Left kidney (tissue), 8 donors: ENCODE measurements around the gene ZC3H18. TPM values are rescaled to one million over a fixed set of nuclear protein-coding genes. Genes with fewer than 3 reads are reported as not detected.
A peak's percentile ranks its signal among the peaks of the same experiment; 100 is the strongest.

ENCODE experiments used
- DNase-seq: peaks from one replicate; pipeline ENCODE4 v3.0.0-alpha.2; 2013
- long read RNA-seq, 8 donors: transcript quantifications; one replicate each; lab custom pipeline, GENCODE V29; 2026
- polyA plus RNA-seq: library from polyadenylated mRNA; unstranded; fragments of 120-200 nt; gene quantifications from one replicate; pipeline ENCODE4 v1.2.1, GENCODE V29; 2013; ENCODE audit not compliant: insufficient read length

The ZC3H18 gene
- 35.8 TPM for polyA plus RNA-seq
- long read RNA-seq, donor 1, partial matches to known transcripts = 20 of 28 reads
- long read RNA-seq, donor 1, other reads (novel, unspliced or antisense) = 0 of 28 reads
- long read RNA-seq, donor 2, partial matches to known transcripts = 415 of 418 reads
- long read RNA-seq, donor 2, other reads (novel, unspliced or antisense) = 0 of 418 reads
- long read RNA-seq, donor 3, partial matches to known transcripts = 21 of 23 reads
- long read RNA-seq, donor 3, other reads (novel, unspliced or antisense) = 0 of 23 reads
- long read RNA-seq, donor 4 = 0 reads
- long read RNA-seq, donor 5 = 0 reads
- long read RNA-seq, donor 6, partial matches to known transcripts = 14 of 18 reads
- long read RNA-seq, donor 6, other reads (novel, unspliced or antisense) = 0 of 18 reads
- long read RNA-seq, donor 7, partial matches to known transcripts = 11 of 18 reads
- long read RNA-seq, donor 7, other reads (novel, unspliced or antisense) = 0 of 18 reads
- long read RNA-seq, donor 8, partial matches to known transcripts = 146 of 150 reads
- long read RNA-seq, donor 8, other reads (novel, unspliced or antisense) = 0 of 150 reads

DNA sequence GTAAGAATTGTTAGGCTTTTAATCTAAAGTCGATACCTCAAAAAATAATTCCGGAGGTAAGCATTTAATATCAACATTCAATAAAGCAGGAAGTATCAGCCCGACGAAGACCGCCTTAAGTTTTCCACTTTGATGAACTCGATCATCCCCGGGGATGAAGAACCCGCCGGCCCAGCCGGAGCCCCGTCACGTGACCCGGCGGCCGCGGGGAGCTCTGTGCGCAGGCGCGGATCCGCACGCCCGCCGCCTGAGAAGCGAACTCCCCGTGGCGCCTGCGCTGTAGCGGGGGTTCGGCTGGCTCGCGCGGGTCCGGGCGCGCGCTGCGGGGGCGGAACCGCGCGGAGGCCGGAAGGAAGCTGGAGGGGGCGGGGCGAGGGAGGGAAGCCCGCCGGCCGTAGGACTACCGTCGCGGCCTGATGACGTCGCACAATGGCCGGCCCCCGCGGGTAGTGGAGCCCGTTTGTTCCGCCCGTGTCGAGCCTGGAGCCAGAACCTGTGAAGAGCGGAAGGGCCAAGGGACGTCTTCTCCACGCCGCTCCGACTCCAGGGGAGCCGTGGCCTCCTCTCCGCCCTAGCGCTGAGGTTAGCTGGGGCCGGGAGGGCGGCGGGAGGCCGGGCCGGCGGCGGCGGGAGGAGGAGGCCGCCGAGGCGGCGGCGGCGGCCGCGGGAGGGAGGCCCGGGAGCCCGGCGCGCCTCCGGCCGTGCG, at the start of gene ZC3H18:
ZC3H18 (plus strand) TSS at position 419 of the 706 bp plus-strand sequence. CDS start 6,721 bp downstream, outside the sequence.
- peak; percentile 97 for DNase-seq

DNA sequence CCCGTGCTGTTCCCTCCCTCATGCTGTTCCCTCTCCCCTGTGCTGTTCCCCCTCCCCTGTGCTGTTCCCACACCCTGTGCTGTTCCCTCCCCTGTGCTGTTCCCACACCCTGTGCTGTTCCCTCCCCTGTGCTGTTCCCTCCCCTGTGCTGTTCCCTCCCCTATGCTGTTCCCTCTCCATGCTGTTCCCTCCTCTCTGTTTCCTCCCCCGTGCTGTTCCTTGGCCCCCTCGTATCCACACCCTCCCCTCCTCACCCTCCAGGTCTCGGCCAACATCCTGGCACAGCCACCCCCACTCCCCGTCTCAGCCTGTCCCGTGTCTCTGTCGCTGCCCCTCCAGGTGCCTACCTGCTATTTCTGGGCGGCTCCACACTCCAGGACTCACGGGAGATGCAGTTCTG, 48.5 kb upstream of the ZC3H18 start:
- DNase-seq = no peak

DNA sequence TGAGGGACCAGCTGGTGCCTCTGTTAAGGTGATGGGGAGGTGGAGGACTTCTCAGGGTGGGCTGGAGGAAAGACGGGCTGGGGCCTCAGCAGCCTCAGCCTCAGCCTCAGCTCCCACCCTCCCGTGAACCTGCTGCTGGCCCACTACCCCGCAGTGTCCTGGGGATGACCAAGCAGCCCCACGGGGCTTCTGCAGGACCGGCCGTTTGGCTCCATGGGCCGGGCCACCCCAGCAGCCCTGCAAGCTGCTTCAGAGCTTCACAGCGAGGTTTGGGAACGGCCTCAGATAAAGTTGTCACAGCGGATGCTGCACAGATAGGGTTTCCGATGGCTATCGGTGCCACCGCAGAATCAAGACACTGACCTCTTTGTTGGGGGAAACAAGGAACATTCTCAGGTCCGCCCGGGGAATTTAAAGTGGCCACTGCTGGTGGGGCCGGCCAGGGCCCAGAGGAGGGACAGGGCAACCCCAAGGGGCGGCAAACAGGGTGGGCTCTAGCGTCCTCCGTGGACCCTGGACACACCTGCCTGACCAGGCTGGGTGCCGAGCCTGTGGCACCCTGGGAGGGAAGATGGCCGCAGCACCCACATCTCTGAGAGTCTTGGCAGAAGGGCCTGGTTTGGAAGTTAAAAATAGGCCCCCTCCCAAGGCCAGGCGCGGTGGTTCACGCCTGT, 47.8 kb upstream of the ZC3H18 start:
- DNase-seq = no peak

- DNase-seq = no peak
Observed at GRCh38 chr16:88523309-88524161, 46.7 kb upstream of the ZC3H18 start.

DNA sequence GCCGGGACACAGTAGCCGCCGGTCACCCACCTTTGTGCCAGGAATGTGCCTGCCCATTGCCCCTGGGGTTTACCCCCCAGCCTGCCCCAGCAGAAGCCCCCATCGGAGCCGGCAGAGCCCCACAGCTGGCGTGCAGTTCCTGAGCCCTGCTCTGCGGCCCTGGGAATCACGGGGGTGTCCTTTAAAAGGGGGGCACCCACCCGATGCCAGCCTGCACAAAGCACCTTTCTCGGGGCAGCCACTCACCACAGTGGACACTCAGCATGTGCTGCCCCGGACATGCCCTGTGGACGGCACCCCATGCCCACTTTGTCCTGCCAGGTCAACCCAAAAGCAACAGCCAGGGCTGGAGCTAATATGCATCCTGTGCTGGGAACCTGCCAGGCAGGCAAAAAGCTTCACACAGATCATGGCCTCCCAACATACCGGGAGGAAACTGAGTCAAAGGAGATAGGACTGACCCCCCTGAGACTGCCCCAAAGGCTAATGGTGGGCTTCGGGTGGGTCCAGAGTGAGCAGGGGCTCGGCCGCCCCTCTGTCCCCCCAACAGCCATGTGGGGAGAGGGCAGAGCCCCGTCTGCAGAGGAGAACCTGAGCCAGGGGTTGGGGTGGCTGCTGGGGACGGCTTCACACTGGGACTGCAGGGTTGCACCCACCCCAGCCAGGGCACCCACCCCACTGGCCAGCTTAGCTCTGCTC, 45.8 kb upstream of the ZC3H18 start:
- DNase-seq = no peak

GRCh38 chr16:88524973-88525662, 45.1 kb upstream of the ZC3H18 start:
- no peak for DNase-seq

GRCh38 chr16:88525663-88525990, 44.6 kb upstream of the ZC3H18 start:
- no peak for DNase-seq

DNA sequence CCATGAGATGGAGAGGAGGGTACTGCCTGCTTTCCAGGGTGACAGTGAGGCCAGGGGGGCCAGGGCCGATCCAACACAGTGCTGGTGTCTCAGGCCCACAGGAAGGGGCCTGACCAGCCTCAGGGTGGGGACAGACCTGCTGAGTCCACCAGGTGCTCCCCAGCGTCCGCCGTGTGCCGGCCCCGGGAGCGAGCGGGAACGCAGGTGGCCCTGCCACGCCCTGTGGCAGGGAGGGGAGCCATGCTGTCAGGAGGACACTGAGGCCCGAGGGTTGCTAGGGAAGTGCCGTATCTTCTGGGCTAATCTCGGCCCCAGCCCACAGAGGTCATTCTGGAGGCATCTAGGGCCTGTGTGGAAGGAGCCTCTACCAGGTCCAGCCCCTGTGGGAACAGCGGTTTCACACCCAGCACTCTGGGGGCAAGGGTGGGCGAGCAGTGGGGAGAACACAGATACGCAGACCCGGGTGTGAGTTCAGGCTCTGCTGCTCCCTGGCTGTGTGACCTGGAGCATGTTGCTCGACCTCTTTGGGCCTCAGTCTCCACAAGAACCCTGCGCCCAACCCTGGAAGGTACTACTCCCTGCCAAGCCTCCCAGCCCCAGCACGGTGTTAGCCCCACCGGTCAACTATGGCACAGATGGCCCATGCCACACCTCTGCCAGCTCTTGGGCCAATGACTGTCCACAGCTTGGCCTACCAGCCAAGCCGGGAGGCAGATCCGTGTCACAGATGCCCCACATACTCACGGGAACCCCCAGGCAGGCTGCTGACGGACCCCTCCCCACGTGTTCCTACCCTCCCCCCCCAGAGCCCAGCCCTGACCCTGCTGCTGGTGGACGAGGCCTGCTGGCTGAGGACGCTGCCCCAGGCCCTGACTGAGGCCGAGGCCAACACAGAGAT, 43.9 kb upstream of the ZC3H18 start:
- DNase-seq = no peak

DNA sequence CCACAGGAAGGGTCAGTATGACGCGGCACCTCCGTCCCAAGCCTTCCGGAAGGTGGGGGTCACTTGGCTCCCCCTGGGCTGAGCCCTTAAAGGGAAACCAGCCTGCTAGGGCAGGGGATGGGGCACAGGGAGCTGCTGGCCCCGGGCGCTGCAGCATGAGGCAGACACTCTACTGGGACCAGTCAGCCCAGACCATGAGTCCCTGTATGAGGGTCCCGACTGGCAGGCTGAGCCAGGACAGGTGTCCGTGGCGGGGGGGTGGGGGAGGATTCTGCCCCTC, 43.4 kb upstream of the ZC3H18 start:
- DNase-seq = no peak

DNA sequence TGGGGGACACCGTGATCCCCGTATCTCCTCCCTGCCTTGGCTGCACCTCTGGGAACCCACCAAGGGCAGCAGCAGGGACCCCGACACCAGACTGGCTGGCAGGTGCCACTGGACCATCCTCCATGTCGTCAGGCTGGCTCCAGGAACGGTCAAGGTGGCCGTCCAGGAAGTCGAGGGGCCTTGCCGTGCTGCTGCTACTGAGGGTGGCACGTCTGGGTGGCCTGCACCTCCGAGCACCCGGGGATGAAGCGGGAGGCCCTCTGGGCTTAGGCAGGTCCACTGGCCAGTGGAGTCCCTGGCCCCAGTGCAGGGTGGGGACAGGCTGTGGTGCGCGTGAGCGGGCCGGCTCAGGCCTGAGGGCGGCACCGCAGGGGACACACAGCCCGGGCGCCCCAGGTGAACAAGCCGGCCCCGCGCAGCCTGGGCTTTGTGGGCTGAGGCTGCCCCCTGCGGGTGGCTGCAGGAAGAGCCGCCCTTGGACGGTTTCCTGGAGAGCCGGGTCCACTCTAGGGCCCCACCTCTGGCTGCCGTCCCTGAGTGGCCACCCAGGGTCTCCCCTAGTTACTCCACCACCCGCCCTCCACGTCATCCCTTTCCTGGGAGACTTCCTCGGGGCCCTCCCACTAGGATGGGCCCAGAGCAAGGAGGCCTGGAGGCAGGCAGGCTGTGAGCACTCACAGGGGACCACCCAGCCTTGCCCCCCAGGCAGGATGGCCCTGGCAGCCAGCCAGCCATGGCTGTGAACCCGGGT, 42.8 kb upstream of the ZC3H18 start:
- no peak for DNase-seq

- no peak for DNase-seq
Observed at GRCh38 chr16:88527937-88528743, 42.1 kb upstream of the ZC3H18 start.

GRCh38 chr16:88528902-88529318, 41.3 kb upstream of the ZC3H18 start:
- no peak for DNase-seq

- DNase-seq = no peak
Observed at GRCh38 chr16:88529596-88529995, 40.6 kb upstream of the ZC3H18 start.

DNA sequence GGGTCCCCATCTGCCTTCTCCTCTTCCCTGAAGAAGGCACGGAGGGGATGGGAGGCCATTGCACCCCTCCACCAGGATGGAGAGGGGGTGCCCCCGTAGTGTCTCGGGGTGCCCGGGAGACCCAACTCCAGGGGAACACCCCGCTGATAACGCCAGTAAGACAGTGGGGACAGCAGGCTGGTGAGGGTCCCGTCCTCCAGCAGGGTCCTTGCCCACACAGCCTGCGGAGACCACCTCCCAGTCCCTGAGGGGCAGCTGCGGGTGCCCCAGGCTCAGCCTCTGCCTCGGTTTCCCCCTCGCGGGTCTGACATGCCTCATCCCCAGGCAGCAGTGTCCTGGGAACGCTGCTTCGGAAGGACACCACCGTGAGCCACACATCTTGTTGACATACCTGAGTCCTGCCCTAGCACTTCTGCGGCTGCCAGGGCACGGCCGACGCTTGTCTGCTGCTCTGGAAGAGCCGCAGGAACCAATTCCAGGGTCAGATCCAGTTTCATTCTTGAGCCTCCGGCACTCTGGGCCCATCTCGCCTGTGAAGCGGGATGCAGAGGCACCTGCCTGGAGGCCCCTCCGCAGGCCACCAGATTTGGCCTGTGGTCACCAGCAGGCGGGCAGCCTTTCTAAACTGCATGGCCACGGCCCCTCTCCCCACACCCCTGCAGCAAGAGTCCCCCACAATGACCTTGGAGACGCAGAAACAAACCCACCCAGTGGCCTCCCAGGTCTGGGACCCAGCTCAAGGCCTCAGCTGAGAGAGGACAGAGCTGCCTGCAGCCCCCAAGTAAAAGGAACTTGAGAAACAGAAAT, 39.9 kb upstream of the ZC3H18 start:
- no peak for DNase-seq

DNA sequence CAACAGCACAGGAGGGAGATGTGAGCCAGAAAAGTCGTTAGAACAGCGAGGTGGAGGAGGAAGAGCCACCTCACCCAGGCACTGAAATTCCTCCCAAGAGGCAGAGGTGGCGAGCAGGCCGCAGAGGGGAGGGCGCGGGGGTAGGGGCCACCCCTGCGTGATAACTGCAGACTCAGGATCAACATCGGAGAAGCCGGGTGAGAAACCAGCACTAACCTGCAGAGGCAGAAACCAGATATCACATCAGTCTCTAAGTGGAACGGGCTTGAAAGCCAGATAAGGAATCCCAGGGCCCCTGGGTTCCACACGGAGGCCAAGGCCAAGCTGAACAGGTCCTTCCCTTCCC, 39.4 kb upstream of the ZC3H18 start:
- no peak for DNase-seq

DNA sequence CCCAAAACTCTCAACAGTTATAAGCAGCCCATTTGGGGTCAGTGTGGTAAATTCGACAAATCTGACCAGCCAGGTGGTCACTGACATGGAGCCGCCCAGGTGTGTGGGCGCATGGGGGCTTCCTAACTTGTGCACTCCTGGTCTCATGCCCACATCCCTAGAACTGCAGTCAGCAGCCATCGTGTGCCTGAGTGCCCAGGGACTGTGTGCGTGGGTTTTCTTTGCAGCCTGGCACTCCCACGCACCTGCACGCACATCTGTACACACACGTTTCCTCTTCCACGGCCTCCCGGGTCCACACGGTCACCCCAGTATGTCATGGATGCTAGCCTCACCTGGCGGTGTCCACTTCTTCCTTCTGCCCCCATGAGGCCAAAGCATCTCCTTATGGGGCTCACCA, 38.9 kb upstream of the ZC3H18 start:
- DNase-seq = no peak

DNA sequence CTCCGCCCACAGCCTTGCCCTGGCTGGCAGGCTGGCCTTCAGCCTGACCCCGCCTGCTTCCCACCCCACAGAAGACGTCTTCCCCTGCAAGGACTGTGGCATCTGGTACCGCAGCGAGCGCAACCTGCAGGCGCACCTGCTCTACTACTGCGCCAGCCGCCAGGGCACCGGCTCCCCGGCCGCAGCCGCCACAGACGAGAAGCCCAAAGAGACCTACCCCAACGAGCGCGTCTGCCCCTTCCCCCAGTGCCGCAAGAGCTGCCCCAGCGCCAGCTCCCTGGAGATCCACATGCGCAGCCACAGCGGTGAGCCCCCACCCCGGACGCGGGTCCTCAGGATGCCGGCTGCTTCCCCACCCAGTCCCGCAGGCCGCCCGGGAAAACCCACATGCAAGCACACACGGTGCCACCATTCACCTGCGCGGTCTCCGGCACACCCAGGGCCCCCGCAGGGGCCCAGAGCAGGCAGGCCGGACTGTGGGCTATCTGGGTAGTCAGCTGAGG, 38.2 kb upstream of the ZC3H18 start:
- DNase-seq = no peak
